ENCODE data around the gene TNFRSF13B. TPM values are rescaled to one million over a fixed set of nuclear protein-coding genes. Genes with fewer than 3 reads are reported as not detected.

The TNFRSF13B gene
- total and polyA plus RNA-seq, 10 of the 15 experiments (the other 5 are each of a cell fraction or from before 2014, with no cell fraction given), result 15.5 to 231 (median 119) TPM

DNA sequence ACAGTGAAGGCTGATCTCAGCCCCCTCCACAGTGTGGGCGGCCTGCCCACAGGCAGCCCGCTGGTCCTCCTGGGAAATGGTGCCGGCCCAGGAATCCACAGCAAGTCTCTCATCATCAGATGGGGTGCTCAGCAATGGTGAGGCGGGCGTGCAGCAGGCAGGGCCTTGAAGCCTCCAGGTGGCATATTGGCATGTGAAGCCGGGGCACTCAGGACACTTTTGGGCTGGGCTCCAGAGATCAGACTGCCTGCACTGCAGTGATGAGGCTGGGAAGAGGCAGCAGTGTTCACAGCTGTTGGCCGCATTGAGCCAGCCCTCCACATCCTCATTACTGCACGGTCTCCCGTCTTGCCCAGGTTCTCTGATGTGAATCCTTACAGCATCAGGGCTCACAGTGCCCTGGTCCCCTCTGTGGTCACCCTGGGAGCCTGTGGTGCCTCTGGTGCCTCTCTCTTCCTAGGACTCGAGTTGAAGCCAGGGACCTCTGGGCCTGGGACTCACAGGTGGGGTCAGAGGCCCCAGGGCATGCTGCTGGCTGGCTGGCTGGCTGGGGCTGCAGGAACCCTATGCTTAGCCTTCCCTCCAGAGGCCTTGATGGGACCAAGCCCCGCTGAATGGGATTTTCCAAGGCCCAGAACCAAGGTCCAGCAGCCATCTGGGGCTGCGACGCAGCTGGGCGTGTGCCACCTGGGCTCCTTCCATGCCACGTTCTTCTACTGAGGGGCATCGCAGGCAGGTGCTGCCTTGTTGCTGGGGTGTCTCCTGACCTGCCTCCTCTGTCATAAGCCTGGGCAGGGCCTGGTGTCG is 48.6 kb downstream of the TNFRSF13B start (continued):
- TF ChIP-seq, protein P1, sequence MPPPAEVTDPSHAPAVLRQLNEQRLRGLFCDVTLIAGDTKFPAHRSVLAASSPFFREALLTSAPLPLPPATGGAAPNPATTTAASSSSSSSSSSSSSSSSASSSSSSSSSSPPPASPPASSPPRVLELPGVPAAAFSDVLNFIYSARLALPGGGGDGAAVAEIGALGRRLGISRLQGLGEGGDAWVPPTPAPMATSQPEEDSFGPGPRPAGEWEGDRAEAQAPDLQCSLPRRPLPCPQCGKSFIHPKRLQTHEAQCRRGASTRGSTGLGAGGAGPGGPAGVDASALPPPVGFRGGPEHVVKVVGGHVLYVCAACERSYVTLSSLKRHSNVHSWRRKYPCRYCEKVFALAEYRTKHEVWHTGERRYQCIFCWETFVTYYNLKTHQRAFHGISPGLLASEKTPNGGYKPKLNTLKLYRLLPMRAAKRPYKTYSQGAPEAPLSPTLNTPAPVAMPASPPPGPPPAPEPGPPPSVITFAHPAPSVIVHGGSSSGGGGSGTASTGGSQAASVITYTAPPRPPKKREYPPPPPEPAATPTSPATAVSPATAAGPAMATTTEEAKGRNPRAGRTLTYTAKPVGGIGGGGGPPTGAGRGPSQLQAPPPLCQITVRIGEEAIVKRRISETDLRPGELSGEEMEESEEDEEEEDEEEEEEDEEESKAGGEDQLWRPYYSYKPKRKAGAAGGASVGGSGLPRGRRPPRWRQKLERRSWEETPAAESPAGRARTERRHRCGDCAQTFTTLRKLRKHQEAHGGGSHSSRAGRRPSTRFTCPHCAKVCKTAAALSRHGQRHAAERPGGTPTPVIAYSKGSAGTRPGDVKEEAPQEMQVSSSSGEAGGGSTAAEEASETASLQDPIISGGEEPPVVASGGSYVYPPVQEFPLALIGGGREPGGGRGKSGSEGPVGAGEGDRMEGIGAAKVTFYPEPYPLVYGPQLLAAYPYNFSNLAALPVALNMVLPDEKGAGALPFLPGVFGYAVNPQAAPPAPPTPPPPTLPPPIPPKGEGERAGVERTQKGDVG (CRISPR knock-in tag; IDR thresholded peaks at IDR 0.05), result no peak
- no peak for TF ChIP-seq CREB1 (IDR thresholded peaks at IDR 0.05; ENCODE audit: low read depth)
- no peak for TF ChIP-seq SUPT20H (IDR thresholded peaks at IDR 0.05; ENCODE audit: borderline replicate concordance, control insufficient read depth, low read depth, low read length)
- TF ChIP-seq RAD51 (IDR thresholded peaks at IDR 0.05), result no peak

DNA sequence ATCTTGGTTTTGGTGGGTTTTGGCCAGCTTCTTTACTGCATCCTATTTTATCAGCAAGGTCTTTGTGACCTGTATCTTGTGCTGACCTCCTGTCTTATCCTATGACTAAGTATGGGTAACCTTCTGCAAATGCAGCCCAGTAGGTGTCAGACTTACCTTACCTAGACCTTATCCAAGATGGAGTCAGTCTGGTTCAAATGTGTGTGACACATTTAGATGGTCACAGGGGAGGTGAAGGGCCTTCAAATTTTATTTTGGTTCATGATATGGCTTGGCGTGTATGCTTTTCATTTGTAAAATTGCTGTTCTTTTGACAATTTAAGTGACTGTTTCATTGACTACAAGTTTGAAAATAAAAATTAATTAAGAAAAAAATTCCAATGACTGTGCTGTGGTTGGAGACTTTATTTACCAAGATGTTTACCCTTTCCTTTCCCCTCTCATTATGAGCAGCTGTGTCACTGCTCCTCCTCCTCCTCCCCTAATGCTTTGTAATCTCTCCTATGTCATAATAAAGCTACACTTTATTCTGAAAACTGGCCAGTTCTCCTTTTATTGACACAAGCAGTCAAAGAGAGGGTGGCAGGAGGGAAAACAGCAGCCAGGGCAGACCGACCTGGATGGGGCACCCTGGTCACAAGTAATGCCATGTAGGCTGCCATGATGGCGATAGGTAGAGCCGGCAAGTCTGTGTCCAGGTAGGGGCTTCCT is 49.4 kb downstream of the TNFRSF13B start:
- DNase-seq (ENCODE audit: low read depth, low spot score) (no peak), ATAC-seq (peak; percentile 61), FAIRE-seq (no peak)
- ChIA-PET CTCF (interaction anchor here (0.6 to 4.5 kb wide), 2 partner anchors 68 to 85 kb away, joined by 3 to 32 read pairs; no protein-coding TSS in a partner anchor), SMC1A (ENCODE audit: uncharacterized antibody, unreplicated experiment) (interaction anchor here (1.0 to 1.3 kb wide), 2 partner anchors 54 to 67 kb away, joined by 3 read pairs; no protein-coding TSS in a partner anchor), POLR2A (no interaction called here), RAD21 (ENCODE audit: unreplicated experiment) (interaction anchor here (1.1 kb wide), 1 partner anchor 66 kb away, joined by 4 read pairs; no protein-coding TSS in a partner anchor)
- no peaks in the 10 kb centered on the region for H3K27me3 ChIP-seq (replicated peaks in 1 of 2; ENCODE audit: control insufficient read depth in 2 of 2, insufficient read depth in 2 of 2, low read length in 1 of 2)
- intact Hi-C loops (cut with micrococcal nuclease; ENCODE audit: unreplicated experiment), result no loop called here
- in situ Hi-C loops (cut with MboI), result no loop called here
- no peaks in the 10 kb centered on the region for H3K79me2 ChIP-seq (ENCODE audit: control insufficient read depth, insufficient read depth, low read length)
- no peaks in the 10 kb centered on the region for H3K4me1 ChIP-seq (ENCODE audit: control insufficient read depth, insufficient read depth, low read length)
- no peak overlapping the region for H3K4me2 ChIP-seq (ENCODE audit: control insufficient read depth, insufficient read depth)
- no peaks in the 10 kb centered on the region for H3K9me3 ChIP-seq (replicated peaks; ENCODE audit: control insufficient read depth, insufficient read depth, low read length)
- WGBS (ENCODE audit: insufficient coverage, insufficient replicate concordance, low lambda C conversion rate, missing lambda C conversion rate), result 87% methylated on average over 4 of the region's 4 CpGs
- peaks cover 0 to 2% of the 10 kb centered on the region in 2 experiments; a peak in 3 of 4 replicates for H3K36me3 ChIP-seq (ENCODE audit: control insufficient read depth in 2 of 2, insufficient read depth in 2 of 2, low read length in 1 of 2)
- no peak overlapping the region for H3K9ac ChIP-seq (ENCODE audit: control insufficient read depth, insufficient read depth, low read length)
- BruUV-seq (replicated peaks), result no TSS peak
- H4K20me1 ChIP-seq (ENCODE audit: control insufficient read depth, insufficient read depth), result no peaks in the 10 kb centered on the region
- H2AFZ ChIP-seq (ENCODE audit: control insufficient read depth, low read depth, low read length), result no peak overlapping the region
- H3K4me3 ChIP-seq, result no peak overlapping the region
- H3K27ac ChIP-seq (ENCODE audit: control insufficient read depth, insufficient read depth), result no peak overlapping the region
- TF ChIP-seq, protein P2, sequence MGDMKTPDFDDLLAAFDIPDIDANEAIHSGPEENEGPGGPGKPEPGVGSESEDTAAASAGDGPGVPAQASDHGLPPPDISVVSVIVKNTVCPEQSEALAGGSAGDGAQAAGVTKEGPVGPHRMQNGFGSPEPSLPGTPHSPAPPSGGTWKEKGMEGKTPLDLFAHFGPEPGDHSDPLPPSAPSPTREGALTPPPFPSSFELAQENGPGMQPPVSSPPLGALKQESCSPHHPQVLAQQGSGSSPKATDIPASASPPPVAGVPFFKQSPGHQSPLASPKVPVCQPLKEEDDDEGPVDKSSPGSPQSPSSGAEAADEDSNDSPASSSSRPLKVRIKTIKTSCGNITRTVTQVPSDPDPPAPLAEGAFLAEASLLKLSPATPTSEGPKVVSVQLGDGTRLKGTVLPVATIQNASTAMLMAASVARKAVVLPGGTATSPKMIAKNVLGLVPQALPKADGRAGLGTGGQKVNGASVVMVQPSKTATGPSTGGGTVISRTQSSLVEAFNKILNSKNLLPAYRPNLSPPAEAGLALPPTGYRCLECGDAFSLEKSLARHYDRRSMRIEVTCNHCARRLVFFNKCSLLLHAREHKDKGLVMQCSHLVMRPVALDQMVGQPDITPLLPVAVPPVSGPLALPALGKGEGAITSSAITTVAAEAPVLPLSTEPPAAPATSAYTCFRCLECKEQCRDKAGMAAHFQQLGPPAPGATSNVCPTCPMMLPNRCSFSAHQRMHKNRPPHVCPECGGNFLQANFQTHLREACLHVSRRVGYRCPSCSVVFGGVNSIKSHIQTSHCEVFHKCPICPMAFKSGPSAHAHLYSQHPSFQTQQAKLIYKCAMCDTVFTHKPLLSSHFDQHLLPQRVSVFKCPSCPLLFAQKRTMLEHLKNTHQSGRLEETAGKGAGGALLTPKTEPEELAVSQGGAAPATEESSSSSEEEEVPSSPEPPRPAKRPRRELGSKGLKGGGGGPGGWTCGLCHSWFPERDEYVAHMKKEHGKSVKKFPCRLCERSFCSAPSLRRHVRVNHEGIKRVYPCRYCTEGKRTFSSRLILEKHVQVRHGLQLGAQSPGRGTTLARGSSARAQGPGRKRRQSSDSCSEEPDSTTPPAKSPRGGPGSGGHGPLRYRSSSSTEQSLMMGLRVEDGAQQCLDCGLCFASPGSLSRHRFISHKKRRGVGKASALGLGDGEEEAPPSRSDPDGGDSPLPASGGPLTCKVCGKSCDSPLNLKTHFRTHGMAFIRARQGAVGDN (IDR thresholded peaks at IDR 0.05), result peak; percentile 98
- TF ChIP-seq, protein P3, sequence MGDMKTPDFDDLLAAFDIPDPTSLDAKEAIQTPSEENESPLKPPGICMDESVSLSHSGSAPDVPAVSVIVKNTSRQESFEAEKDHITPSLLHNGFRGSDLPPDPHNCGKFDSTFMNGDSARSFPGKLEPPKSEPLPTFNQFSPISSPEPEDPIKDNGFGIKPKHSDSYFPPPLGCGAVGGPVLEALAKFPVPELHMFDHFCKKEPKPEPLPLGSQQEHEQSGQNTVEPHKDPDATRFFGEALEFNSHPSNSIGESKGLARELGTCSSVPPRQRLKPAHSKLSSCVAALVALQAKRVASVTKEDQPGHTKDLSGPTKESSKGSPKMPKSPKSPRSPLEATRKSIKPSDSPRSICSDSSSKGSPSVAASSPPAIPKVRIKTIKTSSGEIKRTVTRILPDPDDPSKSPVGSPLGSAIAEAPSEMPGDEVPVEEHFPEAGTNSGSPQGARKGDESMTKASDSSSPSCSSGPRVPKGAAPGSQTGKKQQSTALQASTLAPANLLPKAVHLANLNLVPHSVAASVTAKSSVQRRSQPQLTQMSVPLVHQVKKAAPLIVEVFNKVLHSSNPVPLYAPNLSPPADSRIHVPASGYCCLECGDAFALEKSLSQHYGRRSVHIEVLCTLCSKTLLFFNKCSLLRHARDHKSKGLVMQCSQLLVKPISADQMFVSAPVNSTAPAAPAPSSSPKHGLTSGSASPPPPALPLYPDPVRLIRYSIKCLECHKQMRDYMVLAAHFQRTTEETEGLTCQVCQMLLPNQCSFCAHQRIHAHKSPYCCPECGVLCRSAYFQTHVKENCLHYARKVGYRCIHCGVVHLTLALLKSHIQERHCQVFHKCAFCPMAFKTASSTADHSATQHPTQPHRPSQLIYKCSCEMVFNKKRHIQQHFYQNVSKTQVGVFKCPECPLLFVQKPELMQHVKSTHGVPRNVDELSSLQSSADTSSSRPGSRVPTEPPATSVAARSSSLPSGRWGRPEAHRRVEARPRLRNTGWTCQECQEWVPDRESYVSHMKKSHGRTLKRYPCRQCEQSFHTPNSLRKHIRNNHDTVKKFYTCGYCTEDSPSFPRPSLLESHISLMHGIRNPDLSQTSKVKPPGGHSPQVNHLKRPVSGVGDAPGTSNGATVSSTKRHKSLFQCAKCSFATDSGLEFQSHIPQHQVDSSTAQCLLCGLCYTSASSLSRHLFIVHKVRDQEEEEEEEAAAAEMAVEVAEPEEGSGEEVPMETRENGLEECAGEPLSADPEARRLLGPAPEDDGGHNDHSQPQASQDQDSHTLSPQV (IDR thresholded peaks at IDR 0.05), result peak; percentile 98
- TF ChIP-seq RAD21 (IDR thresholded peaks at IDR 0.05; ENCODE audit: insufficient read depth, low read depth, low read length), result peak; percentile 67
